Kidney tubule cell (primary cell): Measurements from ENCODE around the gene CNMD.
"Not testable (repeated sequence)": the region's sequence is repeated elsewhere in the genome, so short reads cannot be mapped to it uniquely, and the experiment has no call there.

ENCODE experiments used
- DNase-seq: peaks from one replicate; pipeline ENCODE4 v3.0.0-alpha.2; 2018; ENCODE audit warnings: low spot score

Gene CNMD

DNA sequence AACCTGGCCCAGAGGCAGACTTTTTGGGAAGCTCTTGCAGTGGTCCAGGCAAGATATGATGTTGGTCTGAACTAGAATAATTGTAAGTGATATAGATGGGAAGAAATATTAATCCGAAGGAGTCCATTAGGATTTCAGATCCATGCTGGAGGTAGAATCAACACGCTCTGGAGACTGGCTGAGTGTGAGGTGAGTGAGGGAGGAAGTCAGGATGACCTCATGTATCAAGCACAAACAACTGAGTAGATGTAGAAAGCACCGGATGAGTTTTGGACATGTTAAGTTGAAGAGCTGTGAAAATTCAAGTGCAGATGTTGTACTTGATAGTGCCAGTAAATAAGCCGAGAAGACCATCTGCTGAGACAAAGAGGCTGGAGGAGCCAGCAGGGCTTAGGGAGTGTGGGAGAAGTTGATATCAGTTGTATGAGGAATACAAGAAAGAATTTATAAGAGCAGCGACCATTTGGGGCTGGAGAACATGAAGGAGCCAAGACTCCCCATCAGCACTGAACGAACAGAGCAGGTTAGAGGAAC lies 5.3 kb upstream of the CNMD start:
- no peak for DNase-seq

DNA sequence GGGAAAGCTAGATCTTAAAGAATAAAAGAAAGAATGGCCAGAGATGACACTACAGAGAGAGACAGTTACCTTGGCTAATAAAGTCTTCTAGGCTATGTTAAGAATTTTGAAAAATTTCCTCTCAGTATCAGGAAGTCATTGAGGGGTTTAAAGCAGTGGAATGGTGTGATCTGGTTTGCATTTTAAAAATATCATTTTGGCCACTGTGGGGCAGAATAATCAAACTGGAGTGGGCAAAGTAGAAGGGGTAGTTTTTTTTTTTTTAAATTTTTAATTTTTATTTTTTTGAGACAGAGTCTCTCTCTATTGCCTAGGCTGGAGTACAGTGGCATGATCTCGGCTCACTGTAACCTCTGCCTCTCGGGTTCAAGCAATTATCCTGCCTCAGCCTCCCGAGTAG lies 4.4 kb upstream of the CNMD start:
- DNase-seq: no peak

DNA sequence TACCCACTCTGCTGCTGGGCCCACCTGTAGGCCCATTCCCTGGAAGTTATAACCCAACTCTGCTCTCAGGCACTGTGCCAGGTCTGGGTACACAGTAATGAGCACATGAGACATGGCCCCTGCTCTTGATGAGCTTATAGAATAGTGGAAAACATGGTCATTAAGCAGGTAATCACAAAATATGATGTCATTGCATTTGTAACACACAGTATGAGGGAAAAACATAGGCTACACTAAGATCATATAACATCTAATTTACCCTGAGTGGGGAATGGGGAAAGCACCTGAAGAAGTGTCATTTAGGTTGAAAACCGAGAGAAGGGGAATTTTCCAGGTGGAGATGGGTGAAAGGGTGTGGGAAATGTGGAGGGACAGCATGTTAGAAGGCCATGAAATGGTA lies 3.9 kb upstream of the CNMD start:
- no peak for DNase-seq

DNA sequence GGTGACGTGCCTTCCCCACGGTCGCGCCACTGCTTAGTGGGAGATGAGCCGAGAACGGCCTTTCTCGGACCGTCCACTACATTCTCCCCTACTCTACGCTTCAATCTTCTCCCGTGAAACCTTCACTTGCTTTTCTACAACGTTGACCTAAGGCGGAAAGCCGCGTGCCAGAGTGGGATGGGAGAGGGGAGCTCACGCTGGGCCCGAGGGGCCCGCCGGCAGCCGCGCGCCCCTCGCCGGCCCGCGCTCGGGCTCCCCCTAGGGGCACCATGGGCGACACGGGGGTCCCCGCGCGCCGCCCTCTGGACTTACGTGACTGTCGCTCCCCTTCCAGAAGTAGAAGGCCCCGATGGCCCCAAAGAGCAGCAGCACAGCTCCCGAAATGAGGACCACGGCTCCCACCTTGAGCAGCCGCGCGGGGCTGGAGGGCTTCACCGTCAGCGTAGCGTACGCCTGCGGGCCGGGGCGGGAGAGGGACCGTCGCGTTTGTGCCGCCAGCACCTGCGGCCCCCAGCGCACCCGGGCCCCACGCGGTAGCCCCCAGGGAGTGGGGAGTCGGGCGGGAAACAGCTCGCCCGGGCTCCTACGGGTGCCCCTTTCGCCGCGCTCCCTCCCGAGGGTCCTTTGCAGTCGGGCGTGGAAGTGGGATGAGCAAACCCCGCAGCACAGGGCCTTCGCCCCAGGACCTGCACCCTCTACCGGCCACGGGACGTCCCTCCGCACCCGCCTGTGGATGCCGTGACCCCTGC lies 727 bp downstream of the CNMD start:
- DNase-seq: no peak

DNA sequence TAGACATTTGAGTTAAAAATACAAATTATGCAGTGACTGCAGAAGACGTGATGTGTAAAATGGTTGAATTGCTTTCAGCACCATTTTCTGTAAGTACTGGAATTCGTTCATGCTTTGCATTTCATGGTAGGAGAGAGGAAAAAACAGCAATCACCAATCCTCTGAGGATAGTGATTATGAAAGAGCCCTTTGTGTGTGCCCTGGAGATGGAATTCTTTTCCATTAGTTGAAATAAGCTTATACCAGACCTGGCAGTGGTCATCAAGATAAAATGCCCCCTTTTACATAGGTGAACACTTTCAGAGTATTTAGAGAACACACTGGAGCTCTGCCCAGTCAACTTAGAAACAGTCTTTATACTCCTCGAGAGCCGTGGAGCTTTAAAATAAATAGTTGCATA lies 1.7 kb downstream of the CNMD start:
- no peak for DNase-seq

DNA sequence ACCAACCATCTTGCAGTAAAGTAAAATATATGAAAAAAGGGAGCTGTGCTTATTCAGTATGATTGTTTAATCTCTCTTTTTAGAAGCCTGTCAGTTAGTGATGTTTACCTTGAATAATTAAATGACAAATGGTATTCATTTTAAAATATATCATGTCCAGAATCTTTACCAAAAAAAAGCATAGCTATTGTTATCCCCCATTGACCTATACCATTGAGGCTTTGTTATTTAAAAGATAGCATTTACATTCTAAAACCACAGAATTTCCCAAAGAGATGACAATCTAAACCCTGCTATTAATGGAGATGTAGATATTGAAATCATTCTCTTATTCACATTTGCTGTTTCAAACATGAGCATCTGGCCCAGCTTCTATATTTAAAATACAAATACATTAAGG lies 2.2 kb downstream of the CNMD start:
- no peak for DNase-seq

DNA sequence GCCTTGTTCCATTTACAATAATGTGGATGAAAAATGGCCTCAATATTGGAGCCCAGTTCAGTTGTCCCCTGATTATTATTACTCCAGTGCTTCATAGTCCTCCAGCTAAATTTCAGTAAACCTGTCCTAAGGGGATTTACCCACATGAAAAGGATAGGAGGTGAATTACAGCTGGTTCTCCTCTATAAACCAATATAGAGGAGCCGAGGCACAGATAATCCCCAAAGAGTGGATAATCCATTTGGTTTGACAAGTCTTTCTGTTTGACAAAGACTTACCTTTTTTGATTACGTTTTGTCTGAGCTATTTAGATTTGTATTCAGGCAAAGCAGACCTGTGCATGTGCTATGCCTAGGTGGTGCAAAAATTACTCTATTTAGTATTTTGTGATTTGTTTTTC lies 2.7 kb downstream of the CNMD start:
- DNase-seq: no peak

DNA sequence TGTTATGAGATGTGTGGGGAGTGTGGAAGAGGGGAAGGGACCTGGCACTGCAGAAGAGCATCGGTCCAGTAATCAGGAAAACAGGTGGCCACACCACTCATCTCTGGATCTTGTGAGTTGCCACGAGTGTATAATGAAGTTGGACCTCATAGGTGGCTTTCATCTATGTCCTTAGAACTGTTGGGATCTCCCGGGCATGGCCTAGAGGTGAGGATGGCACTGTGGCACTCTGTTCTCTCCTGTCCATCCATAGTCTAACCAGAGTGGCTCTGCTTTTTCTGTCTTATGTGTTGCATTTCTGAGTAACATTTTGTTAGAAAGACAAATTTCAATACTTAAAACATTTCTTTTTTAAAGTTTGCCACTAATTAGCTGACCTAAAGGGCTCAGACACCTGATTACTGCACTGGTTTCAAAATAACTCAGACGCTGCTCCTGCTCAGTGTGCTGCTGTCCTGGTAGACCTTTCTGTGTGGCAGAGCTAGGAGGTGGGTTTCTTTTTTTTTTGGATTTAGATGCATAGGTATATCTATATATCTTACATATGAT lies 5.5 kb downstream of the CNMD start:
- DNase-seq: no peak

DNA sequence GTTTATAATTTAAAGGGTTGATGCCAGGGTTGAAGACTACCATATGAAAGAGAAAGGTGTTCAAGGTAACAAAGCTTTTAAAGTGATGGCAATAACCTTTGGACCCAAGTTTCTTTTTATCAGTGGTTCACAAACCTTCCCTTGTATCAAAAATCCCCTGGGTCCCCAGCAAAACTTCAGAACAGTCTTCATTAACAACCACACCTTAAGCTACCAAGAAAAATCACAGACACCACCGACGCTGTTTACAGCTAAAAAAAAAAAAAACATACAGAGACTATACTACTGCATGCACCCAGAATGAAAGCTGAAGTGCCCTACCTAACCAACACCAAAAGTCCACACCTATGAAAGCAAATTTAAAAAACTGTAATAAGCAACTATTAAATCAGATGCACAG lies 13.4 kb downstream of the CNMD start:
- DNase-seq: no peak

DNA sequence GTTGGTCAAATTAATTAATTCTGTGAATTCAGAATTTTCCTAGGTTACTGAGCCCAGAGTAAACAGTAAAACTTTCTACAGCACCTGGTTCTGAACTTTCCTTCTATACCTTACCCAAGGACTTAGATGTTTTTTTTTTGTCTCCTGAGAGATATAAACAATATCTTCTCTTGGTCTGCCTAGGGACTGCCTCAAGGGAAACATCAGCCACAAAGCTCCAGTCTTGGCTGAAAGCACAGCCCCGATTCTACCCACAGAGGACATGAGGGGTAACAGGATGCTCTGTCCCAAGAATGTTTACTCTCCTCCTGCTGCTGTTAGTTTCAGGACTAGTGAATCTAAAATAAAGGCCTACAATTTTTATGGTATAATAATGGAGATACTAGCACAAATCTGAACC lies 14.3 kb downstream of the CNMD start:
- DNase-seq: no peak

DNA sequence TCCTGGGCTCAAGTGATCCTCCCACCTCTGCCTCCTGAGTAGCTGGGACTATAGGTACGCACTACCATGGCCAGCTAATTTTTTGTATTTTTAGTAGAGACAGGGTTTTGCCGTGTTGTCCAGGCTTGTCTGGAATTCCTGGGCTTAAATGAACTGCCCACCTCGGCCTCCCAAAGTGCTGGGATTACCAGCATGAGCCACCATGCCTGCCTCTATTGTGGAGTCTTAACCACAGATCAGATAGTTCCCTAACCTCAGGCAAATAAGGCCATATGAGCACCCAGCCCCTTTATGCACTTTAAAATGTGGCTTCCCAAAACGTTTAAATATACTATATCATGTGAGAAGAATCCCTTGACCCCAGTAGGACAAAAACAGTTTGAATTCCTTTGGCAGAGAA lies 16.4 kb downstream of the CNMD start:
- DNase-seq: no peak

DNA sequence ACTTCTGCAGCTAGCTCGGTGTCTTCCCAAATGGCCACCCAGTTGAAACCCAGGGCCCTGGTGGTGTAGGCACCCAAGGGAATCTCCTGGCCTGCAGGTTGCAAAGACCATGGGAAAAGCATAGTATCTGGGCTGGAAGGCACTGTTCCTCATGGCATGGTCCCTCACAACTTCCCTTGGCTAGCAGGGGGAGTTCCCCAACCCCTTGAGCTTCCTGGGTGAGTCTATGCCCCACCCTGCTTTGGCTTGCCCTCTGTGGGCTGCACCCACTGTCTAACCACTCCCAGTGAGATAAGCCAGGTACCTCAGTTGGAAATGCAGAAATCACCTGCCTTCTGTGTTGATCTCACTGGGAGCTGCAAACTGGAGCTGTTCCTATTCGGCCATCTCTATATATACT lies 18.3 kb downstream of the CNMD start:
- not testable (repeated sequence) for DNase-seq

DNA sequence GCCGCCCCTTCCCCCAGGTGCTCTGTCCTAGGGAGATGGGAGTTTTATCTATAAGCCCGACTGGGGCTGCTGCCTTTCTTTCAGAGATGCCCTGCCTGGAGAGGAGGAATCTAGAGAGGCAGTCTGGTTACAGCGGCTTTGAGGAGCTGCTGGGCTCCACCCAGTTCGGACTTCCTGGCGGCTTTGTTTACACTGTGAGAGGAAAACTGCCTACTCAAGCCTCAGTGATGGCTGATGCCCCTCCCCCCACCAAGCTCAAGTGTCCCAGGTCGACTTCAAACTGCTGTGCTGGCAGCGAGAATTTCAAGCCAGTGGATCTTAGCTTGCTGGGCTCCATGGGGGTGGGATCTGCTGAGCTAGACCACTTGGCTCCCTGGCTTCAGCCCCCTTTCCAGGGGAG lies 18.7 kb downstream of the CNMD start:
- DNase-seq: not testable (repeated sequence)

DNA sequence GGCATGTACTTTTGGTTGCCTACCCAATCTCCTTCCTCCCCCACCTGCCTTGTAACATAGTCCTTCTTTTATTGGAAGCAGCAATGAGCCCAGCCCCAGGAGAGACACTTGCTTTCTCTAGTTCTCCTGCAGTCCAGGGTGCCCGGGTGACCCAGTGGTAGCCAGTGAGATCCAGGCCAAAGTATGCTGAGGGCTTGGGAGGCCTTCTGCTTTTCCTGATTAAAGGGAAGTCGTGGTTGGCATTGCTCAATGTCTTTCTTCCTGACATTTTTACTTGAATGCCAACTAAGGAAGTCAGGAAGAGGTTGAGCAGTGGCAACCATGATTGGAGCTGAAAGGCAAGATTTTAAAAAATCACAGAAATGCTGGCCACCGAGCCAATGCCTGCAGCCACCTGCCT lies 25.7 kb downstream of the CNMD start:
- DNase-seq: peak; percentile 33

DNA sequence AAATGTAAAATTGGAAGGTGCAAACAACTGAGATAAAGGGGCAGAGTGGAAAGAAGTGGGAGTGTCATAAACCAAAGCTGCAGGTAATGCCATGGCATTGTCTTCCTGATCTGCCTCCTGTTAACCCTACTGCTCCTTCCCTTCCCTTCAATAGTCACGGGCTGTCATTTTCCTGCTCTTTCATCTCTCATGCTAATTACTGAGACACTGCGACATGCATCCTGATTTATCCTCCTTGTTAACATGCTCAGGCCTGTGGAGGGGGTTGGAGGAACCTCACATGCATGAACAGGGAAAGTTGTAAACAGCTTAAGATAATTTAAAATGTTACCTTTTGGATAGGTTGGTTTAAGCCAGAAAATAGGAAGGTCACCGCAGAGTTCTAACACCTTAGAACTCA lies 27.2 kb downstream of the CNMD start:
- DNase-seq: no peak

DNA sequence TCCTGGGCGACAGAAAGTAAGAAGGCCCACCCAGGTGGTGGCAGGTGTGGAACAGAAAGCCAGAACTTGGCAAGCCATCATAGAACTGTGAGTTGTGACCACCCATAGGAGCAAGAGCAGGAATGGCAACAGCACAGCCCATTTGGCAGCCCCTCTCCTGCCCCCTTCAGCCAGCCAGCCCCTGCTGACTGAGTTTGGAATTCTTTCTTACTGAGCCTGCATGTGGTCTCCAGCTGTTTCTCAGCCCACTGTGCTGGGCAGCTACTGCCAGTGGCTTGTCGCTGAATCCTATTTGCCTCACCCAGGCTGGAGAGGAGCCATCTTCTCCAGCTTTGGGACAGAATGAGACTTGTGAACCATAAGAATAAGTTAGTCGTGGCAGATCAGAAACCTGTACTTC lies 28.3 kb downstream of the CNMD start:
- DNase-seq: no peak

DNA sequence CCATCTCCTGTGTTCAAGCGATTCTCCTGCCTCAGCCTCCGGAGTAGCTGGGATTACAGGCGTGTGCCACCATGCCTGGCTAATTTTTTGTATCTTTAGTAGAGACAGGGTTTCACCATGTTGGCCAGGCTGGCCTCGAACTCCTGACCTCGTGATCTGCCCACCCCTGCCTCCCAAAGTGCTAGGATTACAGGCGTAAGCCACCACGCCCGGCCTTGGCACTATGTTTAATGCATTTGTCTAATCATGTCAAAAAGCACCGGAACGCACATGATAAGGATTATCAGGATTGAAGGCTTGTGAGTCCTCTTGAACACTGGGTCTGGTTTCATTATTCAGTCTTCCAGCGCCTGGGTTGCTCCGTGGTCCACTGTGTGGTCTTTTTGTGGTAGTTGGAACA lies 31.4 kb downstream of the CNMD start:
- DNase-seq: not testable (repeated sequence)

DNA sequence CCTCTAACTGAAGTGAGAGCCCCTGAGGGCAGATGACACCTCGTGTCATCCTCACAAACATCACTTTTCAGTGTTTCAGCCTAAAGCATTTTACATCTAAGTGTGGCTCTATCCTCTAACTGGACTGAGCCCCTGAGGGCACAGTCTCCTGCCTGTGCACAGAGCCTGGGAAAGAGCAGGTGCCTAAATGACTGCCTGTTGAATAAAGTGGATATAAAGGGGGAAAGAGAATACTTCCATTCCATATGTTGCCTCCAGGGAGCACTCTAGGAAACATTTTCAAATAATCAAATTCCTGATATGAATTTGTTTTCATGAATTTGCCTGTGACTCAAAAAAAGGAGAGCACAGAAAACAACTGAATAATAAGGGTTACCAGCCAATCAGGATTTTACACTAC lies 32.2 kb downstream of the CNMD start:
- DNase-seq: peak; percentile 8

DNA sequence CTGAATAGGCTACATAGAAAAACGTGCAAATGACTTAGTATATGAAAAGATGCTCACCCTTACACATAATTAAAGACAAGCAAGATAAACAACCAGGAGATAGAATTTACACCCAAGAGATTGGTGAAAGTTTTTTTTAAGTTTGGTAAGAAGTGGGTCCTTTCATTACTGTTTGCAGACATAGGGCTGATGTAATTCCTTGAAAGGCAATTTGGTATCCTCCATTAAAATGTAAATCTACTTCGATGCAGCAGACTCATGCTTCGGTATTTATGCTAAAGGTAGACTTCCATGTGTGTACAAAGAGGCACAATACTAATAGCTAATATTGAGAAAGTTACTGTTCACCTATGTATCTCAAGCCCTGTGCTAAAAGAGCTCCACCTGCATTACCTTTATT lies 33.5 kb downstream of the CNMD start:
- no peak for DNase-seq

DNA sequence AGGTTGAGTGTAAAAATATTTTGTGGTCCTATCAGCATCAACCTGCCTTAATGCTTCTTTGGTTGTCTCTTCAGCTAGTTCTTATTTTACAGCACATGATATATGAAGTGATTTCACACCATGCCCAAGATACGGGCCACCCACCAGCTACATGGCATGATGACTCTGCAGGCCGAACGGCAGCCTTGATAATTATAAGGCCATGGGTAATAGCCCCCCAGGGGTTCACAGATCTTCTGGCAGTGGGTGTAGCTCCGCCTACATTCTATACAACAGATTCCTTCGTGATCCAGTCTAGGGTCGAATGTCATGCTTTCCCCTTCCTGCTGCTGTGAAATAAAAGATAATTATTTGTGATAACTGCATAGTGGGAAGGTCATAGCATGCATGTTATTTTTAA lies 36.1 kb downstream of the CNMD start:
- no peak for DNase-seq

DNA sequence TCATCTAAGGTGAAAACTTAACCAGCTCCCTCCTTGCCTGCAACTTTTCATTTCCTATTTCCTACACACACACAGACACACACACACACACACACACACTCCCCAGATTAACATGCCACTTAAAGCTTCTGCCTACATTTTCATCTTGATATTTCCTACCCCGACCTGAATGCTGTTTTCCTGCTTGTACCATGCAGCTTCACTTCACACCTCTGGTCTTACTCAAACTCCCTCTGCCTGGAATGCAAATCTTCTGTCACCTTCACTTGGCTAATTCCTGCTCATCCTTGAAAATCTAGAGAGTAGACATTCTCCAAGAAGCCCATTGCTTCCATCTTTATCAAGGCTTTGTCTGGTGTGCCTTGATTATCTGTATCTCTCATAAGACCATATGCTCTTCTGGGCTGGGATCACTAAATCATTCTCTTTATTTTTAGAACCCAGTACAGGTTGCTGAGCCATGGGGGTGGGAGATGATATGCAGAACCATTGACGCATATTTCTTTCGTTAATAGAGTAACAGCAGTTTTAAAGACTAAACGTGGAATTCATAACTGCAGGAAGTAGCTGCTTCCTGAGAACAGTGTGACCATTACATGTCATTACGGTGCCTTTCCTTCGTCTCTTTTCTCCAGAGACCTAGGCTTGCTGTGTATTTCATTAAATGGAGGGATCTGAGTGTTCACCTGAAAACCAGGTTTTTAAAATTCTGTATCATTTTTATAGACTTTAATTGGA lies 37.7 kb downstream of the CNMD start:
- DNase-seq: no peak

DNA sequence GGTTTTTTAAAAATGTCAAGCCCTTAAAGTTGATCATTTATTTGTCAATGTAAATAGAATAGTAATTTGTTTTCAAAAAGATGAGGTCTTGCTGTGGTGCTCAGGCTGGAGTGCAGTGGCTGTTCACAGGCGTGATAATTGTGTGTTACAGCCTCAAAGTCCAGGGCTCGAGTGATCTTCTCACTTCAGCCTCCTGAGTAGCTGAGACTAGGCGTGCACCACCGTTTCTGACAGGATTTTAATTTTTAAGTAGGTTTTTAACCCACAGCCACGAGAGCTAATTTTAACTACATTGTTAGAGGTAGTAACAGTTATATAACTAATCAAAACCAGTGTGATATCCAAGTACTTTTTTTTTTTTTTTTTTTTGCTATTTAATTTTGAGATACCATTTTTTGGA lies 43.1 kb downstream of the CNMD start:
- no peak for DNase-seq

DNA sequence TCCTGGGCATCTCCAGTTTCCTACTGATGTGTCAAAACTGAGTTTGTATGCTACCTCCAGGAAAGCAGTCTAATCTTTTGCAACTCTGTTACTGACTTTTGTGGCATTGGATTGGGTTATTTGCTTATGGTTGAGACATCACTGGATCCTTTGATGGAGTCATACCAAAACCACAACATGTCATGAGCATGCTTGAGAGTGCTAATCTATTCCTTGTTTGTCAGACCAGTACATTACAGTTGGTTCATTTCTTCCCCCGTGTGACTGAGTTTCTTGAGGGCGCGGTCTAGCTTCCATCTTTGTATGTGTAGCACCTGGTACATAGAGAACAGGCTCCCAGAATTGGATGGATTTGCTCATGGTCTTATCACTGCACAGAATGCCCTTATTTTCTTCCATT lies 43.8 kb downstream of the CNMD start:
- DNase-seq: peak; percentile 29
